Activated CD4-positive, alpha-beta T cell treated with anti-CD3 and anti-CD28 coated beads for 48 hours (primary cell): Measurements from ENCODE around the gene BIRC3.

ENCODE experiments used
- DNase-seq: peaks from one replicate; pipeline ENCODE4 v3.0.0-alpha.2; 2020

BIRC3 gene

GRCh38 chr11:102377891-102378290 lies 60.6 kb downstream of the BIRC3 start:
- no peak for DNase-seq

DNA sequence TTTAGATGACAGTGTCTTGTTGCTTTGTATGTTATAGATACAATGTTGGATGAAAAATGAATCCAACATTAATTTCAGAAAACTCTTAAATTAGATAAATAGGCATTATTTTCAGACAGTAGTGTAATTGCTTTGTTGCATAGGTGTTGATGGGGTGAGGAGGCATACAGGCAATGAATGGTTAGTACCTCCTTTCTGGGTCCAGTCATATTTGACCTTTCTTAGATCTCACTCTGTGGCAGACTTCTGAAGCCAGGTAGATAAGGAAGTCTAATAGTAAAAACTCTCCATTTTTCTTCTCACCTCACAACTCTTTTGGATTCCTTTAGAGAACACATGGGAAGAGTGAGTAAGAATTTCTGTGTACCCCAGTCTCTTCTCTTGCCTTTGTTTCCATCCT lies 61.5 kb downstream of the BIRC3 start:
- DNase-seq, result no peak

DNA sequence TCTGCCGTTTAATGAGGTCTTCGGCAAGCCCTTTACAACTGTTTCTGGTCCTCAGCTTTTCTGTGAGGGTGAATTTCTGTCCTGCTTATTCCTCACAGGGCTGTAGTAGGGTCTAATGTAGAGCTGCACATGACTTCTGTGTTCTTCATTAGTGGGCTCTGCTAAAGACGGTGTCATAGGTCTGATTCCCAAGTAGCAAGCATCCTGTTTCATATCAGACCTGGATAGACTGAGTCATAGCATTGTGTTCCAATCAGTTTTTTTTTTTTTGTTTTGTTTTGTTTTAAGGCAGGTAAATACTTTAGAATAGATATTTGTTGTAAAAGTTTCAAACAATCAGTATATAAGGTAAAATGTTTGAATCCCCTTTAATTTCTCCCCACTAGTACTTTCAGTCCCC lies 65.1 kb downstream of the BIRC3 start:
- DNase-seq, result no peak

DNA sequence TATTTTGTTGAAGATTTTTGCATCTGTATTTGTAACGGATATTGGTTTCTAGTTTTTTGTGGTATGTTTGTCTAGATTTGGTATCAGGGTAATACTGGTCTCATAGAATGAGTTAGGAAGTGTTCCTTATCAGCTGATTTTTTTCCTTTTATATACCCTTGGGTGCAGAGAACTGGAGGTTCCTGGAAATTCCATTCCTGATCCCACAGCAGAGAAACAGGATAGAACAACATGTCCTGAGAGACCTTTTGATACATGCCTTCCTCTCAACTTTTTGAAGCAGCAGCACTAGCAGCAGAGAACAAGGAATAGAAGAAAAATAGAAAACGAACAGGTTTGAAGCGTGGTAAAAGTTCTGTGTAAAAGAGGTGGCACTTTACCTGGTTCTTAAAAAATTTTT lies 66.6 kb downstream of the BIRC3 start:
- no peak for DNase-seq

DNA sequence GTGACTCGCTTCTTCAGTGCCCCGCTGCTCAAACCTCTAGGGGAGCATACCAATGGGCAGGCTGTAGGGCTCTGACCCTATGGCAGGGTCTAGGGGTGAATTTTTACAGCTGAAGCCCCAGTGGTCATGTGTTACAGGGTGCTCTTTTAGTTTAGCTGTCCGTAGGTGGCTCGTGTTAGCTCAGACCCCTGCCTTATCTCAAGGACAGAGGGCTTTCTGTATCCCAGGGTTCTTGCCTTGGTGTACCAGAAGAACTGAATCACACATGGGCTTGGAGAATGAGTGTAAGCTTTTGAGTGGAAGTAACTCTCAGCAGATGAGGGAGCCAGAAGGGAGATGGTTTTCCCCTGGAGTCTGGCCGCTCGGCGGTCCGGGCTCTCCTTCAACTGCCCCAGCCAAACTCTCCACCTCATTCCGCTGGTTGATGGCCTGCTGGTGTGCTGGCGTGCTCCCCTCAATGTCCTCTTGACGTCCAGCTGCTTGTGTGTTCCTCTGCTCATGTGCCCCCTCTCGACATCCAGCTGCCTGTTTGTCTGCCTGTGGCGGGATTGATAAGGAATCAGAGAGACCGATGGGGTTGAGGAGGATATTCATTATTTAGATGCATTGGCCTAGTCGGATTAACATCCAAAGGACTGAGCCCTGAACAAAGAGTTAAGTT lies 67.3 kb downstream of the BIRC3 start:
- DNase-seq, result no peak

- DNase-seq, result no peak
These were observed 68.1 kb downstream of the BIRC3 start for GRCh38 chr11:102385085-102386007.

- DNase-seq, result no peak
These were observed 69.0 kb downstream of the BIRC3 start for GRCh38 chr11:102386136-102386734.

DNA sequence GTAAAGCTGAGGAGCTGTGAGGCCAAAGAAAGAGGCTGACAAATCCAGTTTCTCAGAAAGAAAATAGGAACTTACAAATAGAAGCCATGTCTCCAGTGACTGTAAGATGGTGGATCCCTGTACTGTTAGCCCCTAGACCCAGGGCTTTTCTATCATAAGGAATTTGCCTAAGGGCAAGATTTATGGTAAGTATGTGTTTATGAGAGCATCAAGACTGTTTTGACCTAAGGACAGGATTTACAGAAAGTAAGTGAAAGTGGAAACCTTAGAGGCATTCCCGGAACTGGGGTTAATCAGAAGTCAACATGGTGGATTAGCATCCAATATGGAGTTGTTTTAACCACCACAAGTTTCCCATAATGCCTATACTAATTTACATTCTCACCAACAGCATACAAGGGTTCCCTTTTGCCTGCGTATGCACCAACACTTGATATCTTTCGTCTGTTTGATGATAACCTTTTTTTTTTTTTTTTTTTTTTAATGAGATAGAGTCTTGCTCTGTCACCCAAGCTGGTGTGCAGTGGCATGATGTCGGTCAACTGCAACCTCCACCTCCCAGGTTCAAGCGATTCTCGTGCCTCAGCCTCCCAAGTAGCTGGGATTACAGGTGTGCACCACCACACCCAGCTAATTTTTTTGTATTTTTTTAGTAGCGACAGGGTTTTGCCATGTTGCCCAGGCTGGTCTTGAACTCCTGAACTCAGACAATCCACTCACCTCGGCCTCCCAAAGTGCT lies 69.9 kb downstream of the BIRC3 start:
- no peak for DNase-seq
